ENCODE measurements around the gene CCDC102B.
A peak's percentile ranks its signal among the peaks of the same experiment; 100 is the strongest.

The CCDC102B gene

DNA sequence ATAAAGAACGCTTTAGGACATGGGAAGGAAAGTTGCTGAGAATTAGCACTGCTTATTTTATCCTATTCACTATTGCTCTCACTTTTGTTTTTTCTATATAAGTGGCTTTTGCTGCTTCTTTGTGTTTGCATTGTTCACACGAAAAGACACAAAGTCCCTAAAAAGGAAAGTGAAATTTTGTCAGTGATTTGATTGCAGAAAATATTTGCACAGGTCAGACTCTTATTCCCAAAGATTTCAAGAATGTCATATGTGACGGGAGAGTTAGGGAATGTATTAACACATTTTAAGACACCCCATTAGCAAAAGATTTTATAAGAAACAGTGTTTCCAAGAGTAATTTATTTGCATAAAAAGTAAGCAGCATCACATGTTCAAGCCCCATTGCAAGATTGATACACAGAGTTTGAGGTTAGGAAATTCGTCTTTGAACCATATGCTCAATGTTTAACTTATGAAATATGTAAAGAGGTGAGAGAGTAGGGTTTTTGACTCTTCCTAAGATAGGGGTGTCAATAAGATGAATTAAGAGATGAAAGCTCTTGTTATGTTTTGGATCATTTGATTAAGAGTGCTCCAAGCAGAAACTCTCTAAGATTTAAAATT, 57.0 kb downstream of the CCDC102B start:
- Histone ChIP-seq H3K27me3 (ENCODE audit: insufficient read depth, low read length, poor library complexity) (no peaks in the 10 kb centered on the region), H4K8ac (ENCODE audit: low read depth, low read length) (no peak overlapping the region)

GRCh38 chr18:68855491-68855890, 57.6 kb downstream of the CCDC102B start:
- no peak overlapping the region for H3K4me2 ChIP-seq (ENCODE audit: low read length)
- H4K5ac ChIP-seq (ENCODE audit: low read length), result no peak overlapping the region
- H3K79me1 ChIP-seq (ENCODE audit: low read length), result no peaks in the 10 kb centered on the region
- H3K27me3 ChIP-seq (ENCODE audit: insufficient read depth, low read length, poor library complexity), result no peaks in the 10 kb centered on the region
- H3K27ac ChIP-seq (ENCODE audit: low read depth, low read length), result no peak overlapping the region
- H3K4me1 ChIP-seq (ENCODE audit: control insufficient read depth, low read depth, low read length), result no peaks in the 10 kb centered on the region
- no peaks in the 10 kb centered on the region for H3K79me2 ChIP-seq (ENCODE audit: control insufficient read depth, insufficient read depth, low read length)
- H3K4me3 ChIP-seq (ENCODE audit: low read length), result no peak overlapping the region
- H2AK5ac ChIP-seq (ENCODE audit: low read length), result no peak overlapping the region
- no peak overlapping the region for H2BK120ac ChIP-seq (ENCODE audit: low read depth, low read length)
- H3K56ac ChIP-seq (ENCODE audit: low read length), result no peak overlapping the region
- H2BK15ac ChIP-seq (replicated peaks; ENCODE audit: low read depth), result no peak overlapping the region
- no peak overlapping the region for H3K4ac ChIP-seq (ENCODE audit: low read depth, low read length)
- no peaks in the 10 kb centered on the region for H3K36me3 ChIP-seq (ENCODE audit: control insufficient read depth, insufficient read depth, low read length)
- no peak overlapping the region for H3K23ac ChIP-seq (ENCODE audit: low read length)
- H3K18ac ChIP-seq (ENCODE audit: low read length), result no peak overlapping the region
- H3K9ac ChIP-seq (ENCODE audit: low read length), result no peak overlapping the region
- H2BK5ac ChIP-seq (ENCODE audit: low read length), result no peak overlapping the region
- no peak for DNase-seq
- H4K8ac ChIP-seq (ENCODE audit: low read depth, low read length), result no peak overlapping the region

More for the DNA sequence above, 57.0 kb downstream of the CCDC102B start:
- no peak overlapping the region for H2BK5ac ChIP-seq (ENCODE audit: low read length)
- H3K79me1 ChIP-seq (ENCODE audit: low read length), result no peaks in the 10 kb centered on the region
- H3K27ac ChIP-seq (ENCODE audit: low read depth, low read length), result no peak overlapping the region
- no peak overlapping the region for H4K5ac ChIP-seq (ENCODE audit: low read length)
- no peak for DNase-seq
- no peaks in the 10 kb centered on the region for H3K79me2 ChIP-seq (ENCODE audit: control insufficient read depth, insufficient read depth, low read length)
- no peak overlapping the region for H2AK5ac ChIP-seq (ENCODE audit: low read length)
- H3K56ac ChIP-seq (ENCODE audit: low read length), result no peak overlapping the region
- no peak overlapping the region for H3K23ac ChIP-seq (ENCODE audit: low read length)
- H2BK15ac ChIP-seq (replicated peaks; ENCODE audit: low read depth), result no peak overlapping the region
- H3K4me3 ChIP-seq (ENCODE audit: low read length), result no peak overlapping the region
- H3K4ac ChIP-seq (ENCODE audit: low read depth, low read length), result no peak overlapping the region
- H3K9ac ChIP-seq (ENCODE audit: low read length), result no peak overlapping the region
- H3K4me2 ChIP-seq (ENCODE audit: low read length), result no peak overlapping the region
- H3K18ac ChIP-seq (ENCODE audit: low read length), result no peak overlapping the region
- no peak overlapping the region for H2BK120ac ChIP-seq (ENCODE audit: low read depth, low read length)
- WGBS (ENCODE audit: extremely low coverage, insufficient coverage, low lambda C conversion rate), result no CpG with 5 or more reads among the region's 4 CpGs
- H3K4me1 ChIP-seq (ENCODE audit: control insufficient read depth, low read depth, low read length), result no peaks in the 10 kb centered on the region
- H3K36me3 ChIP-seq (ENCODE audit: control insufficient read depth, insufficient read depth, low read length), result no peaks in the 10 kb centered on the region

GRCh38 chr18:68861365-68861764, 63.5 kb downstream of the CCDC102B start:
- Histone ChIP-seq H3K27ac (ENCODE audit: low read depth, low read length) (no peak overlapping the region), H3K23ac (ENCODE audit: low read length) (no peak overlapping the region), H2AK5ac (ENCODE audit: low read length) (no peak overlapping the region), H3K79me1 (ENCODE audit: low read length) (no peaks in the 10 kb centered on the region), H3K4ac (ENCODE audit: low read depth, low read length) (no peak overlapping the region), H2BK5ac (ENCODE audit: low read length) (no peak overlapping the region), H3K9ac (ENCODE audit: low read length) (no peak overlapping the region), H3K56ac (ENCODE audit: low read length) (no peak overlapping the region), H3K18ac (ENCODE audit: low read length) (no peak overlapping the region), H3K36me3 (ENCODE audit: control insufficient read depth, insufficient read depth, low read length) (no peaks in the 10 kb centered on the region), H3K4me2 (ENCODE audit: low read length) (no peak overlapping the region), H4K5ac (ENCODE audit: low read length) (no peak overlapping the region), H3K4me1 (ENCODE audit: control insufficient read depth, low read depth, low read length) (no peaks in the 10 kb centered on the region), H4K8ac (ENCODE audit: low read depth, low read length) (no peak overlapping the region), H3K27me3 (ENCODE audit: insufficient read depth, low read length, poor library complexity) (no peaks in the 10 kb centered on the region), H3K4me3 (ENCODE audit: low read length) (no peak overlapping the region), H2BK120ac (ENCODE audit: low read depth, low read length) (no peak overlapping the region), H2BK15ac (replicated peaks; ENCODE audit: low read depth) (no peak overlapping the region), H3K79me2 (ENCODE audit: control insufficient read depth, insufficient read depth, low read length) (no peaks in the 10 kb centered on the region)
- peak; percentile 8 for DNase-seq
- no CpG with 5 or more reads among the region's 2 CpGs for WGBS (ENCODE audit: extremely low coverage, insufficient coverage, low lambda C conversion rate)

GRCh38 chr18:68865021-68865420, 67.1 kb downstream of the CCDC102B start:
- no peak overlapping the region for H3K18ac ChIP-seq (ENCODE audit: low read length)
- no peaks in the 10 kb centered on the region for H3K27me3 ChIP-seq (ENCODE audit: insufficient read depth, low read length, poor library complexity)
- H3K56ac ChIP-seq (ENCODE audit: low read length), result no peak overlapping the region
- DNase-seq, result no peak
- H3K79me1 ChIP-seq (ENCODE audit: low read length), result no peaks in the 10 kb centered on the region
- no peak overlapping the region for H3K27ac ChIP-seq (ENCODE audit: low read depth, low read length)
- no peak overlapping the region for H3K9ac ChIP-seq (ENCODE audit: low read length)
- no peaks in the 10 kb centered on the region for H3K36me3 ChIP-seq (ENCODE audit: control insufficient read depth, insufficient read depth, low read length)
- no peak overlapping the region for H2AK5ac ChIP-seq (ENCODE audit: low read length)
- no peak overlapping the region for H3K23ac ChIP-seq (ENCODE audit: low read length)
- no peak overlapping the region for H4K8ac ChIP-seq (ENCODE audit: low read depth, low read length)
- H3K4ac ChIP-seq (ENCODE audit: low read depth, low read length), result no peak overlapping the region
- WGBS (ENCODE audit: extremely low coverage, insufficient coverage, low lambda C conversion rate), result no CpG with 5 or more reads among the region's 2 CpGs
- H2BK120ac ChIP-seq (ENCODE audit: low read depth, low read length), result no peak overlapping the region
- no peak overlapping the region for H4K5ac ChIP-seq (ENCODE audit: low read length)
- H2BK15ac ChIP-seq (replicated peaks; ENCODE audit: low read depth), result no peak overlapping the region
- no peak overlapping the region for H2BK5ac ChIP-seq (ENCODE audit: low read length)
- no peaks in the 10 kb centered on the region for H3K4me1 ChIP-seq (ENCODE audit: control insufficient read depth, low read depth, low read length)
- H3K79me2 ChIP-seq (ENCODE audit: control insufficient read depth, insufficient read depth, low read length), result no peaks in the 10 kb centered on the region
- H3K4me3 ChIP-seq (ENCODE audit: low read length), result no peak overlapping the region
- no peak overlapping the region for H3K4me2 ChIP-seq (ENCODE audit: low read length)

DNA sequence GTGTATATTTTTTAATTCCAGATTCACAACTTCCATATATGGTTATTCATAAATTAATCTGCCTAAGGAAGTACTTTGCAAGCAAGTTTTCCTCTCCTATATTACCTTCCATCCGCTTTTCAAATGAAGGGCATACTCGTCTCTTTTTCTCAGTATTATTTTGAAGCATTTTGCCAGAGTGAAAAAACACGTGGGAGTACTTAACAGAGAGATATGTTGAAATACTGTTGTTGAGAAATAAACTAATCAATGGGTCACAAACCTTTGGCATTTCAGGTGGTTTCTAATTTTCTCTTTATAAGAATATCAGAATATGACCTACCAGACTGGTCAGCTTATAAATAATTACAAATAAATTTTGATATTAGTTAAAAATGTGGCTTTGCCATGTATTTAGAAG, 67.6 kb downstream of the CCDC102B start:
- no peak overlapping the region for H3K23ac ChIP-seq (ENCODE audit: low read length)
- no peaks in the 10 kb centered on the region for H3K79me2 ChIP-seq (ENCODE audit: control insufficient read depth, insufficient read depth, low read length)
- H3K4ac ChIP-seq (ENCODE audit: low read depth, low read length), result no peak overlapping the region
- H2BK120ac ChIP-seq (ENCODE audit: low read depth, low read length), result no peak overlapping the region
- WGBS (ENCODE audit: extremely low coverage, insufficient coverage, low lambda C conversion rate), result no CpG with 5 or more reads among the region's 3 CpGs
- H3K27ac ChIP-seq (ENCODE audit: low read depth, low read length), result no peak overlapping the region
- H3K4me2 ChIP-seq (ENCODE audit: low read length), result no peak overlapping the region
- H3K79me1 ChIP-seq (ENCODE audit: low read length), result no peaks in the 10 kb centered on the region
- no peak overlapping the region for H3K56ac ChIP-seq (ENCODE audit: low read length)
- H3K27me3 ChIP-seq (ENCODE audit: insufficient read depth, low read length, poor library complexity), result no peaks in the 10 kb centered on the region
- H4K8ac ChIP-seq (ENCODE audit: low read depth, low read length), result no peak overlapping the region
- H2AK5ac ChIP-seq (ENCODE audit: low read length), result no peak overlapping the region
- no peak overlapping the region for H2BK5ac ChIP-seq (ENCODE audit: low read length)
- no peak overlapping the region for H2BK15ac ChIP-seq (replicated peaks; ENCODE audit: low read depth)
- no peak overlapping the region for H4K5ac ChIP-seq (ENCODE audit: low read length)
- H3K4me3 ChIP-seq (ENCODE audit: low read length), result no peak overlapping the region
- no peak overlapping the region for H3K18ac ChIP-seq (ENCODE audit: low read length)
- H3K9ac ChIP-seq (ENCODE audit: low read length), result no peak overlapping the region
- no peak for DNase-seq
- H3K4me1 ChIP-seq (ENCODE audit: control insufficient read depth, low read depth, low read length), result no peaks in the 10 kb centered on the region
- no peaks in the 10 kb centered on the region for H3K36me3 ChIP-seq (ENCODE audit: control insufficient read depth, insufficient read depth, low read length)

GRCh38 chr18:68873003-68873402, 75.1 kb downstream of the CCDC102B start:
- H3K23ac ChIP-seq (ENCODE audit: low read length), result no peak overlapping the region
- H3K4ac ChIP-seq (ENCODE audit: low read depth, low read length), result no peak overlapping the region
- H2BK15ac ChIP-seq (replicated peaks; ENCODE audit: low read depth), result no peak overlapping the region
- H3K4me1 ChIP-seq (ENCODE audit: control insufficient read depth, low read depth, low read length), result no peaks in the 10 kb centered on the region
- no peak overlapping the region for H3K18ac ChIP-seq (ENCODE audit: low read length)
- H3K79me2 ChIP-seq (ENCODE audit: control insufficient read depth, insufficient read depth, low read length), result no peaks in the 10 kb centered on the region
- H3K36me3 ChIP-seq (ENCODE audit: control insufficient read depth, insufficient read depth, low read length), result no peaks in the 10 kb centered on the region
- H3K4me3 ChIP-seq (ENCODE audit: low read length), result no peak overlapping the region
- H3K56ac ChIP-seq (ENCODE audit: low read length), result no peak overlapping the region
- H3K4me2 ChIP-seq (ENCODE audit: low read length), result no peak overlapping the region
- no peaks in the 10 kb centered on the region for H3K79me1 ChIP-seq (ENCODE audit: low read length)
- WGBS (ENCODE audit: extremely low coverage, insufficient coverage, low lambda C conversion rate), result no CpG with 5 or more reads among the region's 4 CpGs
- no peak for DNase-seq
- H3K27me3 ChIP-seq (ENCODE audit: insufficient read depth, low read length, poor library complexity), result no peaks in the 10 kb centered on the region
- no peak overlapping the region for H2BK5ac ChIP-seq (ENCODE audit: low read length)
- no peak overlapping the region for H3K9ac ChIP-seq (ENCODE audit: low read length)
- no peak overlapping the region for H4K5ac ChIP-seq (ENCODE audit: low read length)
- no peak overlapping the region for H4K8ac ChIP-seq (ENCODE audit: low read depth, low read length)
- no peak overlapping the region for H2AK5ac ChIP-seq (ENCODE audit: low read length)
- H2BK120ac ChIP-seq (ENCODE audit: low read depth, low read length), result no peak overlapping the region
- no peak overlapping the region for H3K27ac ChIP-seq (ENCODE audit: low read depth, low read length)

Measured in mesendoderm (in vitro differentiated cells).